GM20000 (cell line): ENCODE measurements around the gene UCN.
"Not testable (repeated sequence)": the region's sequence is repeated elsewhere in the genome, so short reads cannot be mapped to it uniquely, and the experiment has no call there.

Source experiments
- DNase-seq: peaks from one replicate; pipeline ENCODE4 v3.0.0; 2012; ENCODE audit warnings: low spot score
- TF ChIP-seq, protein P1 (sequence below): IDR thresholded peaks from 2 replicates; pipeline ENCODE4 v1.5.1; 2012; ENCODE audit warnings: mild to moderate bottlenecking, control low read depth; ENCODE audit errors: extremely low read depth, missing control alignments

The UCN gene

DNA sequence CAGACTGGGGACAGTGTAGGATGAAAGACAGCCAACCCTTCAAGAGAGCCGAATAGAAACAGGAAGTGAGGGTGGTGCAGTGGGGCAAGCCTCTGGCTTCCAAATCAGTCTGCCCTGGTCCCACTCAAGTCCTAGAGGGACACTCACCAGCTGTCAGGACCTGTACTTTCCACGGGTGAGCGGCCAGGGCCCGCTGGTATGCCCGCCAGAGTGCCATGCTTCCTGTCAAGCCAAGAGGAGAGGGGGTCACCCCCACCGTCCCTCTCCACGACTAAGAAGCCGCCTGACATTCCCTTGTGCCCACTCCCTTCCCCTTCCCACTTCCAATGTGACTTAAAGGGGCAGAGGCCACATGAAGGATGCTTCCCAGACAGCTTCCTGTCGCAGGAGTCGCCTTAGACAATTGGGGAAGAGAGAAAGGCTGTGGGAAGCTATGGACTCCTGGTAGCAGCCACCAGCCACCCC is 14.1 kb upstream of the UCN start:
- DNase-seq = no peak
- TF ChIP-seq, protein P1, sequence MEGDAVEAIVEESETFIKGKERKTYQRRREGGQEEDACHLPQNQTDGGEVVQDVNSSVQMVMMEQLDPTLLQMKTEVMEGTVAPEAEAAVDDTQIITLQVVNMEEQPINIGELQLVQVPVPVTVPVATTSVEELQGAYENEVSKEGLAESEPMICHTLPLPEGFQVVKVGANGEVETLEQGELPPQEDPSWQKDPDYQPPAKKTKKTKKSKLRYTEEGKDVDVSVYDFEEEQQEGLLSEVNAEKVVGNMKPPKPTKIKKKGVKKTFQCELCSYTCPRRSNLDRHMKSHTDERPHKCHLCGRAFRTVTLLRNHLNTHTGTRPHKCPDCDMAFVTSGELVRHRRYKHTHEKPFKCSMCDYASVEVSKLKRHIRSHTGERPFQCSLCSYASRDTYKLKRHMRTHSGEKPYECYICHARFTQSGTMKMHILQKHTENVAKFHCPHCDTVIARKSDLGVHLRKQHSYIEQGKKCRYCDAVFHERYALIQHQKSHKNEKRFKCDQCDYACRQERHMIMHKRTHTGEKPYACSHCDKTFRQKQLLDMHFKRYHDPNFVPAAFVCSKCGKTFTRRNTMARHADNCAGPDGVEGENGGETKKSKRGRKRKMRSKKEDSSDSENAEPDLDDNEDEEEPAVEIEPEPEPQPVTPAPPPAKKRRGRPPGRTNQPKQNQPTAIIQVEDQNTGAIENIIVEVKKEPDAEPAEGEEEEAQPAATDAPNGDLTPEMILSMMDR = no peak

DNA sequence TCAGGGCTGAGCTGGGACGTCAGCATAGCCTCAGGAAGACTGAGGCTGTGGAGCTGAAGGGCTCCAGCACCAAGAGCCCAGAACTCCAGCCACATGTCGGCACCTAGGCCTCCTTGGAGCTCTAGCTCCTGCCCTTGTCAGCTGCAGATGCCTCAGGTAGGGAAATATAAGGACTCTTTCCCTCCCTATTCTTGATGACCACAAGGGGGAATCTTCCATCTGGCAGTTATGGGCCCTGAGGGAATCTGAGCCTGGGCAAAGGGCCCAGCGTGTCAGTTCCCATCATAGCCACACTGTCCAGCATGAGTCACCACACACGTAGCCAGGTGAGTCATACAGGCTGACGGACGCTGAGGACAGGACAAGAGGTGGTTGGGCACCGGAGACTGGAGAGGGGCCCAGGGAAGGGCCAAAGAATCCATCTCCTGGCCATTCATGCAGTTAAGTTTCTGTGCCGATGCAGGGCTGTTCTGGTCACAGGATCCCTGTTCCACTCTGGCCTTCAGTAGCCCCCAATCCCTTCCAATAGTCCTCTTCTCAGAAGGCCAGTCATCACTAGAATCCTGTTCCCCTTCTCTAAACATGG is 12.8 kb upstream of the UCN start:
- DNase-seq = no peak

DNA sequence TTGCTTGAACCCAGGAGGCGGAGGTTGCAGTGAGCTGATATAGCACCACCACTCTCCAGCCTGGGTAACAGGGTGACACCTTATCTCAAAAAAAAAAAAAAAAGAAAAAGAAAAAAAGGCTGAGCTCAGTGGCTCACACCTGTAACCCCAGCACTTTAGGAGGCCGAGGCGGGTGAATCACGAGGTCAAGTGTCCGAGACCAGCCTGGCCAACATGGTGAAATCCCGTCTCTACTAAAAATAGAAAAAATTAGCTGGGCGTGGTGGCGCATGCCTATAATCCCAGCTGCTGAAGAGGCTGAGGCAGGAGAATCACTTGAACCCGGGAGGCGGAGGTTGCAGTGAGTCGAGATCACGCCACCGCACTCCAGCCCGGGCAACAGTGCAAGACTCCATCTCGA is 11.6 kb upstream of the UCN start:
- not testable (repeated sequence) for DNase-seq

More for the DNA sequence above, 12.8 kb upstream of the UCN start:
- TF ChIP-seq, protein P1 = no peak

DNA sequence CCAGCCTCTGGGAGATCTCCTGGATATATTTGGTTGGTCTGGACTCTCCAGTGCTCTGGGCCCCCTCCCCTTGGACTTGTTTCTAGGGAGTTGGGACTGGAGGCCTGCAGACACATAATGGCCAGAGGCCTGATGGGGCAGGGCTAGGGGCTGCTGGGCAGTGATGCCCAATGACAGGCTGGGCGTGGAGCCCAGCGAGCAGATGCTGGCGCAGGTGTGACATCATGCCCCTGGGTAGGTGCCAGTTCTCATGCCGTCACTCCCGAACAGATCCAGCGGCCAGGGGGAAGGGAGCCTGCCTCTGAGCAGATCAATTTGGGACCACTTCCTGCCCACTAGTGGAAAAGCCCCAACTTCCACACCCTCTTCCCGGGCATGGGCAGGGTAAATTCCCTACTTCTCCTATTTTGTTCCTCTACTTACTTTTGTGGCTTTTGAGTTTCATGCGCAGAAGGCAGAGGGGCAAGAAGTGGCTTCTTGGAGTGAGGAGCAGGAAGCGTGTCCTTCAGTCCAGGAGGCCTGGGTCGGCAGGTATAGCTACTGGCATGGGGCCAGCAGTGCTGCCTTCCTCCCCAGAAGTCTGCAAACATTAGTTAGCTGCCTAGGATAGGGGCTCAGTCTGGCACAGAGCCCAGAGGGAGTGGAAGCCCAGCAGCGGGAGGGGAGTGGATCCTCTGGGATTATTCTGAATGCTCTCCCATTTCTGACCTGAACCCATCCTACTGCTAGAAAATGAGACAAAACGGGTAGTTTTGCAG is 8.6 kb upstream of the UCN start:
- DNase-seq = no peak

DNA sequence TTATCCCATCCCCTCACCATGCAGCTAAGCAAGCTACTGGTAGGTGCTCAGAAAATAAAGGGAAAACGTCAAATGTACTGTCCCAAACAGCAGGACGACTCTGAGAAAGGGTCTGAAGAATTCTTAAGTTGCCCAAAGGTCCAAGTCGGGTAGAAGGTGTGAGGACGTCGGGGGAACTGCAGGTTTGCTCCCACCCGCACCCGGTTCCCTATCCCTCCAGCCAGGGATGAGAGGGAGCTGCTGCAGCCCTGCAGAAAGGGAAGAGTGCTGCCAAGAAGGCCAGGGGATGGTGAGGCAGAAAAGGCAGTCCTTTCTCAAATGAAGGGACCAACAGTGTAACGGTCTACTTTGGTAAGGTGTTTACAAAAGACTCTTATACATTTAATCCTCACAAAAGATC is 6.9 kb upstream of the UCN start:
- TF ChIP-seq, protein P1 = no peak
- DNase-seq = no peak

More for the DNA sequence above, 8.6 kb upstream of the UCN start:
- TF ChIP-seq, protein P1 = no peak

DNA sequence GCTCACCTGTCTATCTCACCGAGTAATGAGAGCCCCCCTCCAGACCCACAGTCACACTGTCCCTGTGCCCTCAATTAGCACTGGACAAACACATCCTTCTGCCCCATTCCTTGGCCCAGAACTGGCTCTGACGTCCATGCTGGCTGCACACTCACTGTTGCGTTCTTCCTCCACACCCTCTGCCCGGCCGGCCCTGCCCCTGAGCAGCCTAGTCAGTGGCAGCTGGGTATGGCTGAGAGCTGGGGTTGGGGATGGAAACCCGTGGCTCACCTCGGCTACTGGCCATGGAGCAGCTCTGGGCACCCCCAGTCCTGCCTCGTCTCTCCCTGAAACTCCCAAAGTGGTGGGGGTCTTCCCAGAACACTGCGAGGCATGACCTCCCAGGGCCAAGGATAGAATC is 6.5 kb upstream of the UCN start:
- no peak for DNase-seq
- TF ChIP-seq, protein P1 = no peak

DNA sequence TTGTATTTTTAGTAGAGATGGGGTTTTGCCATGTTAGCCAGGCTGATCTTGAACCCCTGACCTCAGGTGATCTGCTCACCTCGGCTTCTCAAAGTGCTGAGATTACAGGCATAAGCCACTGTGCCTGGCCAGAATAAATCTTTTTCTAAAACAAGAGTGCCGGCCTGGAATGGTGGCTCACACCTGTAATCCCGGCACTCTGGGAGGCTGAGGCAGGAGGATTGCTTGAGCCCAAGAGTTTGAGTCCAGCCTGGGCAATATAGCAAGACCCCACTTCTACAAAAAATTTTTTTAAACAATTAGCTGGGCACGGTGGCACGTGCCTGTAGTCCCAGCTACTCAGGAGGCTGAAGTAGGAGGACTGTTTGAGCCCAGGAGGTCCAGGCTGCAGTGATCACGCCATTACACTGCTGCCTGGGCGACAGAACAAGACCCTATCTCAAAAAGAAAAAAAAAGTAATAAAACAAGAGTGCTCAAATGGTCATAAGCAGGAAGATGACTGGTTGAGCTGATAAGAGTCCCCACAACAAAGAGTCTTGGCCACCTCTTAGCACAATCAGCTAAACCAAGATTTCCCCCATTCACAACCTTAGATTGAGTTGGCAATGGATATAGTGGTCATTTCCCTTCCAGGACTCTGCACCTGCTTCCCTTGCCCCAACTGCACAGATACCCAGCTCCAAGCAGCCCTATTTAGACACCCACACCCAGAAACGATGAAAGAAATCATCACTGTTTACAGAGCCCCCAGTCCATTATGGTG is 5.8 kb upstream of the UCN start:
- DNase-seq = no peak
- TF ChIP-seq, protein P1 = no peak
